Esophagus squamous epithelium (tissue), 5 donors: ENCODE data around the gene SOX13. TPM values are rescaled to one million over a fixed set of nuclear protein-coding genes. Genes with fewer than 3 reads are reported as not detected.

Source experiments
- DNase-seq: peaks from one replicate; lab custom pipeline; 2025; lab: John Stamatoyannopoulos, UW
- H3K27ac ChIP-seq, 4 donors: fragments of 200-600 bp; sonication (generic); one replicate each; pipeline ENCODE4 v1.5.1; 2016 to 2019; ENCODE audit warnings: mild to moderate bottlenecking in 1 of 4
- H3K27me3 ChIP-seq, 4 donors: fragments of 200-600 bp; sonication (generic); 1 replicate in 3 of 4; 2 replicates in 1 of 4; pipeline versions ENCODE4 v1.5.1 to v1.6.0; 2017 to 2021; ENCODE audit warnings: antibody characterized with exemption in 1 of 4
- H3K36me3 ChIP-seq, 3 donors: fragments of 200-600 bp; sonication (generic); one replicate each; pipeline ENCODE4 v1.5.1; 2016 to 2019
- H3K4me1 ChIP-seq, 3 donors: fragments of 200-600 bp; sonication (generic); one replicate each; pipeline ENCODE4 v1.5.1; 2017 to 2019
- H3K4me3 ChIP-seq, 4 donors: fragments of 200-600 bp; sonication (generic); 1 replicate in 3 of 4; 2 replicates in 1 of 4; pipeline ENCODE4 v1.5.1; 2016 to 2019; ENCODE audit warnings: mild to moderate bottlenecking in 2 of 4, moderate library complexity in 1 of 4
- H3K9me3 ChIP-seq, 3 donors: fragments of 200-600 bp; sonication (generic); one replicate each; pipeline ENCODE4 v1.5.1; 2016 to 2019
- CTCF ChIP-seq, 6 experiments: fragments of 450-650 bp in 4 of 6; fragments of 200-600 bp in 2 of 6; sonication (generic) in 2 of 6; IDR thresholded peaks; one replicate each; pipeline ENCODE4 v1.5.1; 2016 to 2019; ENCODE audit warnings: antibody characterized with exemption in 6 of 6, mild to moderate bottlenecking in 4 of 6, moderate library complexity in 4 of 6
- POLR2A ChIP-seq, 4 donors: fragments of 450-650 bp; IDR thresholded peaks; one replicate each; pipeline ENCODE4 v1.6.1; 2017; ENCODE audit warnings: antibody characterized with exemption in 4 of 4, mild to moderate bottlenecking in 4 of 4, moderate library complexity in 3 of 4
- WGBS, 2 donors: methylation state at CpG; one replicate each; pipeline ENCODE4 v1.1.5; 2018; 5-methylcytosine and 5-hydroxymethylcytosine counted together
- intact Hi-C: fragments of 100-400 bp; cut with DNase I; formaldehyde crosslinking; loops from one replicate; pipeline ENCODE4 v1.15.0; 2022
- total RNA-seq, 4 donors: library from RNA; depleted of rRNA; stranded (reverse); fragments of >200 nt; gene quantifications; one replicate each; pipeline ENCODE4 v1.1.0, GENCODE V29; 2016
- donor health status: DM: yes; HTN: yes; CAD: no.

SOX13 gene
- total RNA-seq, 4 donors from 2014 or later: 9.0 to 21.2 (median 14.5) TPM

GRCh38 chr1:204084247-204084772 lies 11.4 kb downstream of the SOX13 start:
- WGBS, 2 donors: 20 to 40% methylated on average over 1 to 3 of the region's 4 CpGs
- H3K36me3 ChIP-seq: no peaks in the 10 kb centered on the region
- no peaks in the 10 kb centered on the region for H3K9me3 ChIP-seq
- TF ChIP-seq POLR2A (IDR thresholded peaks at IDR 0.05) (no peak), CTCF (IDR thresholded peaks at IDR 0.05) (no peak)
- H3K4me1 ChIP-seq: peaks cover 54 to 100% (median 67%) of the 10 kb centered on the region in 3 donors
- DNase-seq: no peak
- no peak overlapping the region for H3K4me3 ChIP-seq
- peak overlapping the region; percentile 31 to 89 (median 79) for H3K27ac ChIP-seq
- H3K27me3 ChIP-seq: no peaks in the 10 kb centered on the region
- intact Hi-C loops: no loop called here

- 51 to 69% methylated on average over 7 of the region's 7 CpGs for WGBS, 2 donors
- intact Hi-C loops: no loop called here
- no peak for DNase-seq
- Histone ChIP-seq H3K27ac (peak overlapping the region in 1 of 4 donors; percentile 90), H3K4me3 (no peak overlapping the region), H3K36me3 (no peaks in the 10 kb centered on the region), H3K9me3 (no peaks in the 10 kb centered on the region), H3K4me1 (peaks cover 45 to 99% (median 58%) of the 10 kb centered on the region in 3 donors), H3K27me3 (no peaks in the 10 kb centered on the region)
- TF ChIP-seq POLR2A (IDR thresholded peaks at IDR 0.05) (no peak), CTCF (IDR thresholded peaks at IDR 0.05) (no peak)
Measured at GRCh38 chr1:204085876-204086275, 13.0 kb downstream of the SOX13 start.

- intact Hi-C loops: no loop called here
- 80 to 81% methylated on average over 3 of the region's 8 CpGs for WGBS, 2 donors
- no peak for DNase-seq
Measured at GRCh38 chr1:204087181-204087892, 14.4 kb downstream of the SOX13 start.

GRCh38 chr1:204087893-204088528 lies 15.1 kb downstream of the SOX13 start:
- DNase-seq: no peak
- peaks cover 39 to 97% (median 46%) of the 10 kb centered on the region in 3 donors for H3K4me1 ChIP-seq

More at GRCh38 chr1:204087181-204087892, 14.4 kb downstream of the SOX13 start:
- Histone ChIP-seq H3K9me3 (no peaks in the 10 kb centered on the region), H3K4me1 (peaks cover 39 to 98% (median 45%) of the 10 kb centered on the region in 3 donors), H3K27ac (peak overlapping the region; percentile 67 to 91 (median 88)), H3K4me3 (peak overlapping the region in 1 of 4 donors; percentile 44), H3K27me3 (no peaks in the 10 kb centered on the region), H3K36me3 (no peaks in the 10 kb centered on the region)
- no peak for TF ChIP-seq POLR2A (IDR thresholded peaks at IDR 0.05)
- no peak for TF ChIP-seq CTCF (IDR thresholded peaks at IDR 0.05)

More at GRCh38 chr1:204087893-204088528, 15.1 kb downstream of the SOX13 start:
- H3K36me3 ChIP-seq: no peaks in the 10 kb centered on the region
- no peaks in the 10 kb centered on the region for H3K27me3 ChIP-seq
- 79 to 86% methylated on average over 4 to 6 of the region's 7 CpGs for WGBS, 2 donors
- H3K9me3 ChIP-seq: no peaks in the 10 kb centered on the region
- intact Hi-C loops: no loop called here
- no peak for TF ChIP-seq CTCF (IDR thresholded peaks at IDR 0.05)
- no peak for TF ChIP-seq POLR2A (IDR thresholded peaks at IDR 0.05)
- peak overlapping the region in 1 of 4 donors; percentile 44 for H3K4me3 ChIP-seq
- H3K27ac ChIP-seq: peak overlapping the region; percentile 67 to 91 (median 88)
